Stimulated activated CD8-positive, alpha-beta memory T cell treated with anti-CD3 and anti-CD28 coated beads, Interleukin-7, amount 100 ng/mL, for 4 hours (primary cell): ENCODE data around the gene OR10H3.
"Not testable (repeated sequence)": the region's sequence is repeated elsewhere in the genome, so short reads cannot be mapped to it uniquely, and the experiment has no call there.

Experiments used
- DNase-seq, 2 donors: peaks; one replicate each; pipeline ENCODE4 v3.0.0-alpha.2; 2020; ENCODE audit warnings: low read depth in 2 of 2

OR10H3 gene

DNA sequence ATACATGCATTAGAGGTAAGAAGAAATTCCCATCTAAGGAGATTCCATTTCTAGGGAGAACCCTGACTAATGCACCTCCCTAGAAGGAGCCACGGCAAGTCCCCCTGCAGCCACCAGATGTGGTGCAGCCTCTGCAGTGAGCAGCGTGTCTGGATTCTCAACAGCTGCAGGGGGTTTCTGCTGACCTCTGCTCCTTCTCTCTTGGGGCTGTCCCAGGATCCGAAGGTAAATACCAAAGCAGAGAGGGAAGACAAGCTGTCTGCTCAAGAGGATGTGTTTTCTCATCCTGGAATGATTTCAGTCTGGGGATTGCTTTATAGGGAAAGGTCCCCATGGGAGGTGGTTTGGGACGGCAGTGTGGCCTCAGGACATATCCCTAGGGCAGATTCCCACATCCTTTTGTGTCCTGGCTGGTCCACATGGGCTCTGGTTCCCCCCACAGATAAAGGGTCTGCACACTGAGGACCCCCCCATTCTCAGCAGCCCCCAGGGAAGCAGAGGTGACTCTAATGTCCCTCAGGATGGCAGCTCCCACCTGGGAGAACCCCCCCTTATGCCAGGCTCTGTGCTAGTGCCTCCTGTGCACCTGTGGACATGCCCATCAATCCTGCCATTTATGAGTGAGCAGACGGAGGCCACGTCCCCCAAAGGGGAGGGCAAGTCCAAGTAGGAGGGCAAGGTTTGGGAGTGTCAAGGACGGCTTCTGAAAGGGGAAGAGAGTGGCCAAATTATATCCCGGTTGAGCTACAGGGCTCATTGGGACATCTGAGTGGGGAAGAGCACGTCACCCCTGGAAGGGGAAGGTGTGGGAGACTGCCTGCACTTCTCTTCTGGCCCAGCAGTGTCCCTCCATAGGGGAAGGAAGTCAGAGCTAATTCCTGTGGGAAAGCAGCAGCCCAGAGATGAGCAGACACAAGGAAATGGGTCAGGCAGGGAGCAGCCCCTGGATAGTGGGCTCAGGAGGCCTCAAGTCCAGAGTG, 39.5 kb downstream of the OR10H3 start:
- no peak for DNase-seq

DNA sequence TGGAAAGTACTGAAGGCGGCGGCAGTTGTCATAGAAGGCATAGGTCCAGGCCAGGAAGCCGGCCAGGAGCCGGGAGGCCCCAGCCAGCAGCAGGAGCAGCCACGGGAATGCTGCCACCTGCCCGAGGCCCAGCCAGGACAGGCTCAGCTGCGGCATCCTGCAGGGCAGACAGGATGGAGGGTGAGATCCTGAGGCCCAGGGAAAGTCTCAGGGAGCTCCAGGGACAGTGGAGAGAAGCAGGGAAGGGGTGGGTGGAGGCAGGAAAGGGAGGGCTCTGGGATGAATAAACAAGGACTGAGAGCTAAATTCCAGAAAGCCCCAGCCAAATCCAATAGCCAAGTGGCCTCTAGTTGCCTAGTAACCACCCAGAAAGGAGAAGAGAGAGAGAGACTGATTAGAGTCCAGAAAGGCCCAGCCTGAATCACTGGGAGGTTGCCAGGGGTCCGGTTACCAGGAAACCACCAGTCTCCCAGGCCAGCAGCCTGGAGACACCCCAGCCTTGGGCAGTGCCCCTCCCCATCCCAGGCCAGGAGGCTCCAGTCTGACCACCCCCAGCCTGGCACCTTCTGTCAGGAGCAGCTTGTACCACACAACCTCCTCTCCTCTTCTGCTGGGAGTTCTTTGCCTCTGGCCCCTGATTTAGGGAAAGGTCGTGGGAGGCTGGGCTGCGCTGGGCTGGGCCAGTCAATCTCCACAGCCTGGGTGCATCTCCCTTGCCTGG, 42.1 kb downstream of the OR10H3 start:
- DNase-seq = no peak

DNA sequence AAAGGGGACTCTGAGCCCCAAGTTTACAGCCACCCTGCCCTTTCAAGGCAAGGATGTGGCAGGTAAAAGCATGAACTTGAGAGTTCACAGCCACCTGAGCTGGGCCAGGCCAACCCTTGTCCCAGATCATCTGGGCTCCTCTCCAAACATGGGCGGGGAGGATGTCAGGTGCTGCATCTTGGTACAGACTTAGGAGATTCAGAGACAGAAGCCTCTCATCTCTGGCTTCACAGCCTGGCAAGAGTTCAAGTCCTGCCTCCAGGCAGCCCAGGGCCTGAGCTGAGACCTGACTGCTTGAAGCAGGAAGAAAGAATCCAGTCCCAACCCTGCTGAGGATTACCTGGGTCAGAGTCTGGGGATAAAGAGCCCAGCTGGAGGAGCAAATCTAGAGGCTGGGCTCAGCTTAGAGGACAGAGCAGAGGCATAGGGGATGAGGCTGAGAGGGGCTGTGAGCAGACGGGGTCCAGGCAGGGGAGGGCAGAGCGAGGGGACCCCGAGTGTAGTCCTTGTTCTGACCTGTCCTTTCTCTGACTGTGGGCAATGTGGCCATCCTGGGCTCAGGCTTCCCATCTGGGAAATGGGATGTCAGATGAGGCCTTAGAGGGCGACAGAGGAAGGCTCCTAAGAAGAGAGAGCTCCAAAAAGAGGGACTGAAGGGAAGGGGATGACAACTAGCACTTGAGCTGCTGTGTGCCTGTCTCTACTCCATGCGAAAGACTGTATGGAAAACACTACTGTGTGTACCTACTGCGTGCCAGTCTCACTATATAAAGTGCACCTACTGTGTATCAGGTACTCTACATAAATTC, 43.0 kb downstream of the OR10H3 start:
- DNase-seq = no peak

DNA sequence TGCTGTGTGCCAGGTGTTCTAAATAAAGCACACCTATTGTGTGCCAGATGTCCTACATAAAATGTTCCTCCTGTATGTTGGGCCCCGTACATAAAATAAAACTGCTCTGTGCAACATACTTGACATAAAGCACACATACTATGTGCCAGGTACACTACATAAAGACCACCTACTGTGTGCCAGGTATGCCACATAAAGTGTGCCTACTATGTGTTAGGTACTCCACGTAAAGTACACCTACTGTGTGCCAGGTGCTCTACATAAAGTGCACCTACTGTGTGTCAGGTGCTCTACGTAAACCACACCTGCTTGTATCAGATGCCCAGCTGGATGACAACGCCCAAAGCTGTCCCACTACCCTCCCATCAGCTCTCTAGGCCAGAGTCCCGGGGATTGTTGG, 43.9 kb downstream of the OR10H3 start:
- DNase-seq = no peak

DNA sequence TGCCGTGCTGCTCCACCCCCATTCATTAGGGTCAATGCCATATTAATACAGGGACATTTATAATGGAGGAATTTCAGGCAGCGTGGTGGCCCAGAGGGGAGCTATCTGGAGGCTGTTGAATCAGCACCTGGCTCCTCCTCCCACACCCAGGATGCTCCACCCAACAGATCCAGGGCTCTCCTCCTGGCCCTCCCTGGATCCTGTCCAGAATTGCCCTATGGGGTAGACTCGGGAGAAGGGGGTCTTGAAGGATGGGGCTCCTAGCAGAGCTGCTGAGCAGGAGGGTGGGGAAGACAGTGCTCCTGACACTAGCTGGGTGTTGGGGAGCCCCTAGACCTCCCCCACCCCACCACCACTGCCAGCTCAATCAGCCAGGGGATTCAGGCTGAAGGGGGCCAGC, 44.4 kb downstream of the OR10H3 start:
- no peak for DNase-seq

DNA sequence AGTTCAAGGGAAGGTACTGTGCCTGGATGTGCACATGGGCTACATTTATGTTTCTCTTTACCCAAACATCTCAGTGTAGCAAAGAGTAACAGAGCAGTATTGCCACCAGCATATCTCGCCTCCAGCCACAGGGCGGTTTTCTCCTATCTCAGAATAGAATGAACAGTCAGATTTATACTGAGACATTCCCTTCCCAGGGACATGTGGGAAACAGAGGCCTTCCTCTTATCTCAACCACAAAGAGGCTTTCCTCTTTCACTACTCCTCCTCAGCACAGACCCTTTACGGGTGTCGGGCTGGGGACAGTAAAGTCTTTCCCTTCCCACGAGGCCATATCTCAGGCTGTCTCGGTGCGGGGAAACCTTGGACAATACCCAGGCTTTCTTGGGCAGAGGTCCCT, 45.1 kb downstream of the OR10H3 start:
- DNase-seq = not testable (repeated sequence)

DNA sequence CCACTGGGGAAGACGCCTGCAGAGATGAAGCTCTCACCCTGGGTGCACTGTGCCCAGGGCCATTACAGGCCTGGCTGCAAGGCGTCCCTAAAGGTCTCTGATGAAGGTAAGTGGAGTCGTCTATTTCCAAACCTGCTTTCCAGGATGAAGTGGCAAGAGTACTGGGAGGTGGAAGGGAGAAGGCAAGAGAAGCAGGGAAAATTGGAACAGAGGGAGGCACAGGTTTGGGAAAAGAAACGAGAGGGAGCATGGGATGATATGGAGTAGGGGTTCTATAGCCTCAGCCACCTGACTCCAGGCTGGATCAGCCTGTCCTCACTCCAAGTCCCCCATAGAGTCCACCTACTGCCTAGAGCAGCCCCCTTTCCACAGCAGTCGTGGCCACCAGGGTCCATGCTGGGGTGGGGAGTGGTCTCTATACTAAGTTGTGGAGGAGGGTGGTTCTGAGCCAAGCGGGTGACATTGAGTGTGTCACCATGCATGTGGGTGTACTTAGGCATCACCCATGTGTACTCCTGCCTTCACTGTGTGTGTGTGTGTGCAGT, 49.9 kb downstream of the OR10H3 start, which contains the start of gene OR10H5:
OR10H5 (plus strand) TSS at position 51 of the 545 bp plus-strand sequence. CDS start 6,388 bp downstream, outside the sequence.
- DNase-seq = no peak

DNA sequence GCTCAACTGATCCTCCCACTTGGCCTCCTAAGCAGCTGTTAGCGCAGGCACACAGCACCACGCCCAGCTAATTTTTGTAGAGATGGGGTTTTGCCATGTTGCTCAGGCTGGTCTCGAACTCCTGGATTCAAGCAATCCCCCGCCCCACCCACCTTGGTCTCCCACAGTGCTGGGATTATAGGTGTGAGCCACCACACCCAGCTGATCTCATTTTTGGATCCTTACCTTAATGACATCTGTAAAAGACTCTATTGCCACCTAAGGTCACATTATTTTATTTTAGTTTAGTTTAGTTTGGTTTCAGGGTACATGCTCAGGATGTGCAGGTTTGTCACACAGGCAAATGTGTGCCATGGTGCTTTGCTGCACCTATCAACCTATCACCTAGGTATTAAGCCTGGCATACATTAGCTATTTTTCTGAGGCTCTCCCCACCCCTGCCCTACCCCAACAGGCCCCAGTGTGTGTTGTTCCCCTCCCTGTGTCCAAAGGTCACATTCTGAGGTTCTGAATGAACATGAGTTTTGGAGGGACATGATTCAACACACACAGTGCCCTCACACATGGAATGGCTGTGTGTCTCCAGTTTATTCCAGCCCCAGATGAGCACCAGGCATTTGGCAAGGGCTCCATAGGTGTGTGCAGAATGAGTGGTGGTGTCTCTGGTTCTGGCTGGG, 50.9 kb downstream of the OR10H3 start:
- DNase-seq = no peak

DNA sequence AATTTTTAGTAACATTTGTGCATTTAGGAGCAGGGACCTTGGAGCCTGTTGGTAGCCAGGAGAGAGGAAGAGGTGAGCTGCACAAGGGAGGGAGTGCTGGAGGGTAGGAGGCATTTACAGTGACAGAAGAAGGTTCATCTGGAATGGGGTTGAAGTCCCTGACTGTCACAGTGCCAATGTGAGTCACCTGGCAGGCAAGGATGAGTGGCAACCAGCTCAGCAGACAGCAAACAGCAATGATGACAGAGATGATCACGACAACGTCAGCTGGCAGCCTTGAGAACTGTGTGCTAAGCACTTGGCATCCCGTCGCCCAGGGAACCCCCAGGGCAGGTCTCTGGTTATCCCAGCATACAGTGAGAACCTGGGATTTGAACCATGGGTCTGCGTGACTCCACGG, 52.3 kb downstream of the OR10H3 start:
- no peak for DNase-seq
